ENCODE results near the gene METTL27.
"Not testable (repeated sequence)": the region's sequence is repeated elsewhere in the genome, so short reads cannot be mapped to it uniquely, and the experiment has no call there.

The METTL27 gene

DNA sequence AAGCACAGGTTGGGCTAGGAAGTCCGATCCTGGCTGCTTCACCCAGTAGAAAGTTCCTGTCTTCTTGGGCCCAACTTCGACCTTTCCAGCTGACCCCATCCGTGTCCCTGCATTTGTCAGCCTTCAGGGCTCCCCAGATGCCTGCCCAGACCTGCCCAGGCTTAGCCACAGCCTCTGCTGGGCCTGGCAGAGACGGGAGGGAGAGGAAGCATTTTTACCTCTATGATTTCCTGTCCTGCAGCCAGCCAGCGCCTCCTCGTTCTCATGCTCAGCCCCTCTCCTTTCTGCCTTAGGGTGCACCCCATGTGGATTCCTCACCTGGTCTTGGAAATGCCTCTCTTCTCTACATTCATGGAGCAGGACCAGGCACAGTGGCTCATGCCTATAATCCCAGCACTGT is 3.7 kb downstream of the METTL27 start:
- DNase-seq = no peak

- DNase-seq = not testable (repeated sequence)
Observed at GRCh38 chr7:73837167-73837566, 5.1 kb downstream of the METTL27 start.

DNA sequence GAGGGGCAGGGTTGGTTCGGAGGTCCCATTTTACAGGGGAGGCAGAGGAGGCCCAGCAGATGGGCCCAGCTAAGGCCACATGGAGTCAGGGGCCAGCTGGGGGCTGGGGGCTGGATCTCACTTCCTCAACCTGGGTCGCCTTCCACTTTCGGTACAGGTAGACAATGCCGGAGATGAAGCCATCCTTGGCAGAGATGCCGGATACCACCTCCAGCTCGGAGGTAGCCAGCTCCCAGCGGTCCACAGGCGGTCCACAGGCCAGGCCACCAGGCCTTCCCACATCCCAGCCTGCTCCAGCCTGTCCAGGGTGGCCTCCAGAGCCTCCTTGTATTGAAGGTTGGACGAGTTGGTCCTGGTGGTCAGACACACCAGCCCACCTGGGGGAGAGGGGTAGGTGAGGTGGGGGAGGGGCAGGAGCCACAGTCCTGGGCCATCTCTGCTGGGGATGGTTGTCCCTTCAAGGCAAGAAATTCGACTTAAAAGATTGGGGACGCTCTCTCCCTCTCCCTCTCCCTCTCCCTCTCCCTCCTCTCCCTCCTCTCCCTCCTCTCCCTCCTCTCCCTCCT is 7.6 kb downstream of the METTL27 start:
- no peak for DNase-seq

GRCh38 chr7:73833251-73833919 is 8.9 kb downstream of the METTL27 start:
- no peak for DNase-seq

DNA sequence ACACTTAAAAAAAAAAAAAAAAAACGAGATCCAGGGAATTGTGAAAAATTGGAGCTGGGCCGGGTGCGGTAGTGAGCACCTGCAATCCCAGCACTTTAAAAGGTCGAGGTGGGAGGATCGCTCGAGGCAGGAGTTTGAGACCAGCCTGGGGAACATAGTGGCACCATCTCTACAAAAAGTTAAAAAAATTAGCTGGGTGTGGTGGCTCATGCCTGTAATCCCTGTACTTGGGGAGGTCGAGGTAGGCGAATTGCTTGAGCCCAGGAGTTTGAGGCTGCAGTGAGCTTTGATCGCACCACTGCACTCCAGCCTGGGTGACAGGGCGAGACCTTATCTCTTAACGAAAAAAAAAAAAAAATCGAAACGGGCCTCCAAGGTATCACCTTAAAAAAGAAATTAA is 9.5 kb downstream of the METTL27 start:
- DNase-seq = no peak

DNA sequence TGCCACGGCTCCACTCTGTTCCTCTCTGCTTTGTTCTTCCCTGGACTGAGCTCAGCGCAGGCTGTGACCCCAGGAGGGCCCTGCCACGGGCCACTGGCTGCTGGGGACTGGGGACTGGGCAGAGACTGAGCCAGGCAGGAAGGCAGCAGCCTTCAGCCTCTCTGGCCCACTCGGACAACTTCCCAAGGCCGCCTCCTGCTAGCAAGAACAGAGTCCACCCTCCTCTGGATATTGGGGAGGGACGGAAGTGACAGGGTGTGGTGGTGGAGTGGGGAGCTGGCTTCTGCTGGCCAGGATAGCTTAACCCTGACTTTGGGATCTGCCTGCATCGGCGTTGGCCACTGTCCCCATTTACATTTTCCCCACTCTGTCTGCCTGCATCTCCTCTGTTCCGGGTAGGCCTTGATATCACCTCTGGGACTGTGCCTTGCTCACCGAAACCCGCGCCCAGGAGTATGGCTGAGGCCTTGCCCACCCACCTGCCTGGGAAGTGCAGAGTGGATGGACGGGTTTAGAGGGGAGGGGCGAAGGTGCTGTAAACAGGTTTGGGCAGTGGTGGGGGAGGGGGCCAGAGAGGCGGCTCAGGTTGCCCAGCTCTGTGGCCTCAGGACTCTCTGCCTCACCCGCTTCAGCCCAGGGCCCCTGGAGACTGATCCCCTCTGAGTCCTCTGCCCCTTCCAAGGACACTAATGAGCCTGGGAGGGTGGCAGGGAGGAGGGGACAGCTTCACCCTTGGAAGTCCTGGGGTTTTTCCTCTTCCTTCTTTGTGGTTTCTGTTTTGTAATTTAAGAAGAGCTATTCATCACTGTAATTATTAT is 10.3 kb downstream of the METTL27 start:
- DNase-seq = peak; percentile 46

- DNase-seq = no peak
Observed at GRCh38 chr7:73831584-73831833, 10.8 kb downstream of the METTL27 start.

GRCh38 chr7:73830681-73831583 is 11.4 kb downstream of the METTL27 start, which contains the start of gene CLDN4:
Gene CLDN4, plus strand, starts transcription at chr7:73830996. Its CDS starts 206 bp downstream, at chr7:73831202.
- no peak for DNase-seq

DNA sequence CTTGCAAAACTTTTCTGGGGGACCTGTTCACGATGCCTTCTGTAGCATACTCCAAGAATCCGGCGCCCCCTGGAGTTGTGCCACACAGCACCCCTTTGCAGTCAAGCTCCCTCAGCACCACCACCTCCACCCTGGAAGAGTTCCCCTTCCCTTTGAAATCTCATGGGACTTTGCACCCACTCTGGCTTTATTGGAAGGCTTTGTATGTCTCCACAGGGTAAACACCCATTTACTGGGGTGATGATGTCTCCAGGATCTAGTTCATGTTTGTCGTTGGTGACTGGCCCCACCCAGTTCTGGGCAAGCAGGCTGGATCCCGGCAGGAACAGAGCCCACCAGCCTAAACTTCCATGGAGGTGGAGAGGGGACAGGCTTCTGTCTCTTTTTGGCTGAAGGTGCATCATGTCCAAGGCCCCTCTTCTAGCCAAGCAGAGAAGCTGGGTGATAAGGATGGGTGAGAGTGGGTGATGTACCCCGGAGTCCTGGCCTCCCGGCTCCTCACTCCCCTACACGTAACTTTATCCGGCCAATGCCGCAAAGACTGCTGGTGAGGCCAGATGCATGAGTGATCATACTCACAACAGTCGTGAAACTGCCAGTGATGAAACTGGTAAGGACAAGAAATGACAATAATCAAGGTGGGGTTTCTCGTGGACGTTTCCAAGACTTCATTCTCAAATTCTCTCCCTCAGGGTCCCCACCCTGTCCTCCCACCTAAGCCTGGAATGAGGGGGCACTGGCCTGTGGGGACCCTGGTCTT is 12.2 kb downstream of the METTL27 start:
- DNase-seq = no peak

GRCh38 chr7:73829505-73829904 is 12.8 kb downstream of the METTL27 start:
- DNase-seq = no peak

DNA sequence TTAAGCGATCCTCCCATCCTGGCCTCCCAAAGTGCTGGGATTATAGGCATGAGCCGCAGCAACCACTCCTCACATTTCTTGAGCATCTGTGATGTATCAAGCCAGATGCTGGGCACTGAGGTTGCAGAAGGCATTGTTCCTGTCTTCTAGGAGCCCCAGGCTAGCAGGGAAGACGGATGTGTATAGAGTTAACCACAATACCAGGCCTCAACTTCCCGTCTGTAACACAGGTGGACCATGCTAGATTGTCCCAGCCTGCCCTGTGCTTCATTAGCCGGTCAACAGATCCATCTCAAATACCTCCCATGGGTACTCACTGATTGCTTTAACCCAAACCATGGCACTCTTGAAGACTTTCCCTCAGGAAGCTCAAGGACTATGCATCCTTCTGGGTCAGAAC is 13.3 kb downstream of the METTL27 start:
- DNase-seq = no peak

GRCh38 chr7:73828107-73828803 is 14.1 kb downstream of the METTL27 start:
- no peak for DNase-seq

DNA sequence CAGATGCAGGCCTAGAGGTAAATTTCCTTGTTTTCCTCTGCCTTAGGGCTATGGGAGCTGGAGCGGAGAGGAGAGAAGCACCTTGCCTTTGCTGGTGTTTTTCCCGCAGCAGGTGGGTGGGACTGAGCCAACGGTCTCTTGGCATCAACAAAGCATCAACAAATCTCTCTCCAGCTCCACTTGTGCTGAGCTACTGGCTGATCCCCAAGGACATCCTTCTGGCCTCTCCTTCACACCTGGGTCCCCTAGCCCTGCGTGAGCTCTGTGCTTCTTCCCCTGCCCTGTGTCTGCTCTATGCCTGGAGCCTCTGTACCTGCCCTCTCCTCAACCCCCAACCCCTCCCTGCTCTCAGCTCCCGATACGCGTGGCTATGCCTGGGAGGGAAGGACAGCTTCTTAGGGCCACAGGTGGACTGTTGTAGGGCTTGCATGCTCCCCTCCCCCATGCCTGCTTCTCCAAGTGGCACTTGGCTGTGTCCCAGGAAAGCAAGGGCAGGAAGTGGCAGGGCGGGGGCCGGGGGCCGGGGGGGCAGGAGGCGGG is 14.7 kb downstream of the METTL27 start:
- no peak for DNase-seq

- no peak for DNase-seq
Observed at GRCh38 chr7:73824986-73825385, 17.3 kb downstream of the METTL27 start.

GRCh38 chr7:73823873-73824592 is 18.3 kb downstream of the METTL27 start:
- no peak for DNase-seq

- DNase-seq = no peak
Observed at GRCh38 chr7:73823257-73823656, 19.1 kb downstream of the METTL27 start.

DNA sequence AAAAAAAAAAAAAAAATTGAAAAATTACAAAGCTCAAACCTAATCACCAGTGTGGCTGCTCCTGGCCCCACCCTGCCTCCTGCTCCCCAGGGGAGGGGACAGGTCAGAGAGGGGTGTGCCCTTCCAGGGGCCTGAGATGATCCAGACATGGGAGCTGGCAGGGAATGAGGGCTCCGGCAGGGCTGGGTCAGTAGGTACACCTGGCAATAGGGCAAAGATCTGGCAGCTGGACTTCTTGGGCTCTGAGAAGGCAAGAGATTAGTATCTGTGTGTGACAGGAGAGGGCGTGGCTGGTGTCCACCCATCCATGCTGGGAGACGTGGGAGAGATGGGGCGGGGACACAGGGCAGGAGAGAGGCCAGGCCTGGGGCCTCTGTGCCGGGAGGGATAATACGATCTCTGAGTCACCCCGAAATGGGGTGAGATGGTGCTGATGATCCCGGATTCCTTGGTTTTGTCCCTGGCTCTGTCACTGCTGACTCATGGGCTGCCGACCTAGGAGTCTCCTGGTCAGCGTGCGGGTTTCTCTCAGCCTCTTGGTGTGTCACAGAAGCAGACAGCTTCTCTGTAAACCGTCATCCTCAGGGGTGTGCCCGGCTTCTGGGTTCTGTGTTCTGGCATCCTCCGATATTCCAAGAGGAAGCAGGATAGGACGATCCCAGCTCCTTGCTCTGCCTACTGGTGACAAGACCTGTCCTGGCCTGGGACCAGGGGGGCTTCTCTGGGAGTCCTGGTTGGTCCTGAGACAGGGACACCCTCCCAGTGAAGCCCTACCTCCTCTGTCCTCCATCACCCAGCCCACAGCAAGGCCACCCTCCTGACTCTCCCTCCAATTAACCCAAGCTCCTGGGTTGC is 19.8 kb downstream of the METTL27 start:
- no peak for DNase-seq

GRCh38 chr7:73821597-73822285 is 20.6 kb downstream of the METTL27 start:
- DNase-seq = not testable (repeated sequence)

- no peak for DNase-seq
Observed at GRCh38 chr7:73820013-73820412, 22.3 kb downstream of the METTL27 start.
